ENCODE results near the gene BEAN1.

The BEAN1 gene

DNA sequence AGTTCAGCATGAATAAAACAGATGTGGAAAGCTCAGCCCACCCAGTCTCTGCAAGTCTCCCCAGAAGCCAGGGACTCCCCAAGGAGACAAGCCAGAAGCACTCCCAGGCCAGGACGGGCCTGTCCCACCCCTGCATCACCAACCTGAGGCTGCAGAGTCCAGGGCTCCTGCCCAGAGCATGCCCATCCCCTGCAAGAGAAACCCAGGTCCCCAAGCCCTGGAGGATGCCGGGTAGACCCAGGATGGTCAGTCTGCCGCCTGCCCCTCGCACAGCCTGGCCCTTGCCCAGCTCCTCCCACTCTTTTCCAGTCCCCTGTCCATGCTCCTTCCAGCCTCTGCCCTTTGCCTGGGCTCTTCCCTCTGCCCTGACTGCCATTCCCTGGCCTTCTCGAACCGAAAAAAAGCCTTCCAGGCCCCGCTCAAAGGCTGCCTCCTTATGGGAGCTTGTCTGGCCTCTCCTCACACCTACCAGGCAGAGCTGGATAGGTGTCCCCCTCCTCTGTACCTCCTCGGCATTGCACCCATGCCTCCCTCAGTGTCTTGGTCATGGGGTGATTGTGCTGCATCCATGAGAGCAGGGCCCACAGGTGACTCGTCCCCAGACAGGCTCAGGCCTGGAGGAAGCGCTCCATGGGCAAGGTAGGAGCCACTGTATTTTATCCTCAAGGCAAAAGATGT lies 44.8 kb downstream of the BEAN1 start:
- no peak for DNase-seq

DNA sequence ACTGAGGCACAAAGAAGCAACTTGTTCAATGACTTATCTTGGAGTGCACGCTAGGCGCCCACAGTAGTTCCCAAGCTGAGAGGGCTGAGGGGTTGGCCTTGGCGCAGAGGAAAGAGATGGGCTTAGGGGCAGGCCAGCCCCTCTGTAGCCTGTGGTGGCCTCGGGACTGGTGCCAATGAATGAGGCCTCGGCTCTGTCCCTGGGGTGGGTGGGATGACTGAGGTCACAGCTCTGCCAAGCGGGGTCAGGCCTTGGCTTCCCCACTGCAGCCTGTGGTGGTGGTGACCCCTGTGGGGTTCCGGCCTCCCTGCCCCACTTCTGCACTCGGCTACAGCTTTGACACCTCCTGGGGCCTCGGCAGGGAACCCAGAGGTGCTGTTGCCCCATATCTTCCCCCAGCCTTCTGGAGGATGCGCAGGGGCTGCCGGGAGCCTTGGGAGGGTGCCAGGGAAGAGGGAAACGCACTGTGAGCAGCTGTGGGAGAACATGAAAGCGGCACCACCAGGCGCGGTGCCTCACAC lies 46.0 kb downstream of the BEAN1 start:
- DNase-seq: no peak

DNA sequence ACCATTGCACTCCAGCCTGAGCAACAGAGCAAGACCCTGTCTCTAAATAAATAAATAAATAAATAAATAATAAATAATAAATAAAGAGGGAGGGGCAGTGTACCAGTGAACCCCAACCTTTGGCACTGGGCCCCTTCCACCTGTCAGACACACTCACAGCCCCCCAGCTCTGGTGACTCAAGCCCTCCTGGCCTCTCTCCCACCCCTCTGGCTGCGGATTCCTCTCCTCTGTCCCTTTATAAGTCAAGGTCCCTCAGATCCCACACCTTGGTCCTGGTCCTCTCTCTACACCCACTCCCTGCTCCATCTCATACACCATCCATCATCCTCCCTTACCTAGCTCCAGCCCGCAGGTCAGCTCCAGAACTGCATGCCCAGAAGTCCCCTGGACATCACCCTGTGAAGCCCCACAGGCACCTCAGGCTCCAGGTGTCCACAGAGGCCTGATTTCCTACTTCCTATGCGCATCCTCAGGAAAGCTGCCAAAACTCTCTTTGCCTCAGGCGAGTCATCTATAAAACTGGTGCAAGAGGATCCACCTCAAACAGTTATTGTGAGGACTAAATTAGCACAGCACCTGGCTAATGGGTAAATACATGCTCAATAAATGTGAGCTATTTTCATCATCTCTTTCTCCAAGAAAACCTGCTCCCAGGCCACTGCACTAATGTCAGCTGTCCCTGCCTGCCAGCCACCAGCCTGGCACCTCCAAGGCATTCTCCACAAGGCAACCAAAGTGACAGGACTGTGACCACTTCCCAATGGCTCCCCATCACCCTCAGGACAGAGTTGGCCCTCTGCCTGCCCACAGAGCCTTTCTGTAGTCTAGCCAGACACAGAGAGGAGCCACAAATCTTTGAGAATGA lies 46.8 kb downstream of the BEAN1 start:
- peak; percentile 38 for DNase-seq

DNA sequence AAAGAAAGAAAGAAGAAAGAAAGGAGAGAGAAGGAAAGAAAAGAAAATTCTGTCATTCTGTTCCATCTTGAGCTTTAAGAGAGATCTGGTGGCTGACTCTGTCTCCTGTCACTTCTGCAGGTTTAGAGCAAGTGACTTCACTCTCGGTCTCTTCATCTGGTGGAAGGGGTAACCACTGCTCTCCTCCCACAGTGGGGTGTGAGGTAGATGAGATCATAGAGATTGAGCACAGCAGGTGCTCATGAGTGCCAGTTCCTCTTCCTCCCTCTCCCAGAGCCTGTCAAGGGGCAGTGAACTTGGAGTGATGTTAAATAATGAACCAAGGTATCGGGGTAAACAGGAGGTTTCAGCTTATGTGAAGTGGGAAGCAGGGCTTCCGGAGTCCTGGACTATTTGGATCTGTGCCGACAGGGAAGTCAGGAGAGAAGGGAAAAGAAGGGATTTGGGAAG lies 47.7 kb downstream of the BEAN1 start:
- no peak for DNase-seq

DNA sequence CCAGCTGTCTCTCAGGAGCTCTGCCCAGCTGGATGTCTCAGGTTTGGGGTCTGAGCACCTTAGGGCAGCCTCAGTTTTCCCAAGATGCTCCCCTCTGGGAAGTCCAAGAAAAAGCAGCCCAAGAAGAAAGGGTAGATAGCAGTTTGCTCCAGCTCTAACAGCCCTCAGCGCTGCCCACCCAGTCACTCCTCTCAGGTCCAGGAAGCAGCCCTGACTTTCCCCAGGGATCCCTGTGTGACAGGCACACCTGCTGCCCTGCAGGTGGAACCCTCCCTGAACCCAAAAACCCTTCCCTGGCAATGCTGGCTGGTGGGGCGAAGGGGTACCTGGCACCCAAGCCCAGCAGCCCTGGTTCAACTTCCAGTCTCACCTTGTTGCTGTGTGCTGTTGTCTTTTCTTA lies 48.1 kb downstream of the BEAN1 start:
- DNase-seq: no peak

DNA sequence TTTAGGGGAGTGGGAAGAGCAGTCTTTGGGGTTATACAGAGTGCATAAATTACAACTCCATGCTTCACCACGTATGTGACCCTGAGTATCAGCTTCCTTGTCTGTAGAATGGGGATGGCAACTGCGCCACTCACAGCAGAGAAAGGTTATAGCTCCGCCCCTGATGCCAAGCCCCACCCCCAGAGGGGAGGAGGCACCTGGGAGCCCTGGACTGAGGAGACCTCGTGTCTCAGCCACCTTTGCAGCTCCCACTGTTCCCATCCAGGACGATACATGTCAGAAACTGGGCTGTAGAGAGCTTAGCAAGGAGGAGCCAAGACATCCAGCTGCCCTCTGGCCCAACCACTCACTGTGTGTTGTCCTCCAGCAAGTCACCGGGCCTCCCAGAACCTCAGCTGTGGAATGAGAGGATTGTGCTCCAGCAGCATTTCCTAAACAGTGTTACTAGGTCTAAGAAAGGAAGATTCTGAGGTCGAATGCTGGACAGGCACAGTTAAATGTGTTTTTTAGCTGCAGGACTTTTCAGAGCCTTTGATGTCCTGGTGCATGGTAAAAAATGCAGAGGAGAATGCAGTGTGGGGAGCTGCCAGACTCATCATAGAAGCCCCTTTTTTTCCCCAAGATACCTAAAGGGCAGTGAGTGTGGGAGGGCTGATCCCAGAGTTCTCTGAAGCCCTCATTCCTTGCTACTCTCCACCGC lies 49.4 kb downstream of the BEAN1 start:
- DNase-seq: no peak

DNA sequence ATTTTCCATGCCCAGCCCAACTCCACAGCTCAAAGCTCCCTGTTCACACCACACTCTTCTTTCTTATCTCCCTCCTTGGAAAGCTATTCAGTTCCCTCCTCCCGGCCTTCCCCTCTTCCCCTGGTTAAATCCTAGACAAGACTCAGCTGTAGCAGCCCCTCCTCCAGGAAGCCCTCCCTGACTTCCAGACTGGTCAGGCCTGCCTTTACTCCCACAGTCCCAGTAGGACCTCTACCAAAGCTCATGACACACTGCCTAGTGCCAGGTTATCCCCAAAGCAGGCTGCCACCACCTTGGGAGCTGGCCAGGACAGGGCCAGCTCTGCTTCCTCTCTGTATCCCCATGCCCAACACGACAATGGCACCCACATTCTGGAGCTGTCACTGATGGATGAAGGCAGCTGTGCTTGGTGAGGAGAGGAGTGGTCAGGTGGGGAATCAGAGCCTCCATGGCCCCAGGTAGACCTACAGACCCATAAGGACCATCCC lies 50.0 kb downstream of the BEAN1 start:
- DNase-seq: peak; percentile 45

DNA sequence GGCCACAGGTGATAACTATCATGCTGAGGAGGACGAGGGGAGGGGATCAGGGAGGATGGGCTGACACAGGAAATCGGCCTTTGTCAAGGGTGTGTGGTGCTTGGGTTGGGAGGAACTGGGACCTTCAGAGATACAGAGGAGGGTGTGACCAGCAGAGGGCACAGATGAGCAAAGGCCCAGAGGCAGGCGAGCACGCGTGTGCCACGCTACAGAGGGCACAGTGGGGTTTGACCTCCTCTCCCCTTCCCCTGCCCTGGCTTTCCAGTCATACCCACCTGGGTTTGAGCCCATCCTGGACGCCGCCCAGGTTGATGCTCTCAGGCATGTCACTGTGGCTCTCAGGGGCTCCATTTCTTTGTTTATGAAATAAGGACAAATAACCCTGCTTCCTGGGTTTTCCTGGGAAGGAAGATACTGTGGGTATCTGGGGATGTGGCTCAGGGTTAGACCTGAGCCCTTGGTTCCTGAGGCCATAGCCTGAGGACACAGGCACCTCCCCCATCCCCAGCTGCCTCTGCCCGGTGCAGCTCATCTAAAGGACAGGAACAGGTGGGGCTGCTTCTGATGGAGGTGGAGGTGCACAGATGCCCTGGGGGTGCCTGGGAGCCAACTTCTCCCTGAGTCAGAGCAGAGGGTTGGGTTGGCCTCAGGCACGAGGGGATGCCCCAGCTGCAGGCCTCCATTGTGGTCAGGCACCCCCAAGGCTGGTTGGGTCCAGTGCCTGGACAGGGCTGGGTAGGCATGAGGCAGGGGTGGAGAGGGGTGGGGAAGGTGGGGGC lies 51.8 kb downstream of the BEAN1 start:
- peak; percentile 44 for DNase-seq

DNA sequence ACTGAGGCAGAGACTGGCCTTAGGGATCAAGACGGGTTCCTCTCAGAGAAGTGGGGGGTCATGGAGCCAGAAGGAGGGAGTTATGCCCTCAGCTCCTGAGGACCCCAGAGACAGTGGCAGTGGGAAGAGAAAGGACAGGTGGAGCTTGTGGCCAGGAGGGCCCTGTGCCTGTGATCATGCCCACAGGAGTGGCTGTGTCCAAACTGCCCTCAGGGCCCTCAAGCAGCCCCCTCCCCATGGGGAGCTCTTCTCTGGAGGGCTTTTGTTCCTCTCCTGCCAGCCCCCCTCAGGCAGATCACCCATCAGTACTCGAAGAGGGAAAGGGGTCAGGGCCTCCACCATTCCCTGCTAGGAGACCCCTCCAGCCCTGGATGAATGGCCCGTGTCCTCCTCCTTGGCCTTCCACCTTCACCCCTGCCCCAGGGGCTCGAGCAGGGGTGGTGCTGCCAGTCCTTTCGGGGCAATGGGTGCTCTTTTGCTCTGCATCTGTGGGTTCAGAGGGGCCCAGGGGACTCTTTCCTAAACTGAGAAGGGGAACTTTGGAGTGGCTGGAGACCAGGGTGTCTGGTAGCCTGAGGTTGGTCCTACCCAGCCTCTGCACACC lies 52.7 kb downstream of the BEAN1 start:
- no peak for DNase-seq

DNA sequence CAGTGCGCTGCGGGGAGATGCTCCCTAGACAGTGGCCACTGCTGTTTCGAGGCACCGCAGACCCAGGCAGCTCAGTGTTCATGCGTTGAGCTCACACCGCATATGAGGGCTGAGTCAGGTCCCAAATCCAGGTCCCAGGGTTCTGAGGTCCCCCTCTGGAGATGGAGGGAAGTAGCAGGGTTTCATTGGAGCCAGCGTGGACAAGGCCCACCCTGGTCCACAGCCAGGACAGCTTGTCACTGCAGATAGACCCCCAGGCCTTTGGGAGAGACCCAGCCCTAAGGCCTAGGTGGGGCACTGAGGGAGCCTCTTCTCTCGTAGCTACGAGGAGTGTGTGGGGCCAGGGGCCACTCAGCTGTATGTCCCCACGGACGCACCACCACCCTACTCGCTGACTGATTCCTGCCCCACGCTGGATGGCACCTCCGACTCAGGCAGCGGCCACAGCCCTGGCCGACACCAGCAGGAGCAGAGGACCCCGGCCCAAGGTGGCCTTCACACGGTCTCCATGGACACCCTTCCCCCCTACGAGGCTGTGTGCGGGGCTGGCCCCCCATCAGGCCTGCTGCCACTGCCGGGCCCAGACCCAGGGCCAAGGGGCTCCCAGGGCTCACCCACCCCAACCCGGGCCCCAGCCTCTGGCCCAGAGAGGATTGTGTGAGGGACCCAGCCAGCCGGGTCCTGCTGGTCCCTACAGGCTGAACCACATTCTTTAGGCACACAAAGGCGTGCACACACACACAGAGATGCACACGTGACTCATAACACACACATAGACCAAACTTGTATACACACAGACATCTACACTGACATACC lies 53.4 kb downstream of the BEAN1 start:
- no peak for DNase-seq

DNA sequence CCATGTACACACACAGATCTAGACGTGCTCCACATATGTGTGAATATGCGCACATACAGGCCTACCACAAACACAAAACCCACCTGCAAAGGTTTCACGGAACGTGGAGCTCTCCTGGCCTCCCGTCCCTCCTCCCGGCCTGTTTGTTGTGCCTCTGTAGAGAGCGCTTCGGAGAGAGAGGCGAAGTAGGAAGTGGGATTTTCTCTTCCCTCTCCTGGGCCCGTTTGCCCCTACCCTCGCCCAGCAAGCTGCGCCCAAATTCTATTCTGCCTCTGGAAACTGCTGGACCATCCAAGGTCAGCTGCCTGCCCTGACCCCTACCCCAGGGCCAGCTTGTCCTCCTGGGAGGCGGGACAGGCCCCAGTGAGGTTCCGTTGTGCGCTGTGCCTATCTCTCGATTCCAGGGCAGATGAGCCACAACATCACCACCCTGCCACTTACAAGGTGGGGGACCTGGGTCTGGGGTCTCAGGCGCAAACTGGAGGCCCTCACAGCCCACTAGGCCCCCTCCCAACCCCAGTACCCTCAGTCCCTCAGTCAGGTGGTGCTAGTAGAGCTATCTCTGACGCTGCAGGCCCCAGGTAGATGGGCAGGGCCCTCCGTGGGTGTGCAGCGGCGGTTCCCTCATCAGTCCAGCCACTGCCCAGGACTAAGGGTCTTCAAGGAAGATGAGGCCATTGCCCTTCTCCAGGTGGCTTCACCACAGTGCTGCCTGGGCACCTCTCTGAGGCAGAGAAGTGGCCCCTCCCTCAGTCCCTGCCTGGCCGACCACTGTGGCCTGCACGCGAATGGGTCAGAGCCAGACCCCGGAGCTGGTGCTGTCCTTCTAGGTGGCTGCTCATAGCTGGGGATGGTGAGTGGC lies 54.2 kb downstream of the BEAN1 start:
- no peak for DNase-seq

DNA sequence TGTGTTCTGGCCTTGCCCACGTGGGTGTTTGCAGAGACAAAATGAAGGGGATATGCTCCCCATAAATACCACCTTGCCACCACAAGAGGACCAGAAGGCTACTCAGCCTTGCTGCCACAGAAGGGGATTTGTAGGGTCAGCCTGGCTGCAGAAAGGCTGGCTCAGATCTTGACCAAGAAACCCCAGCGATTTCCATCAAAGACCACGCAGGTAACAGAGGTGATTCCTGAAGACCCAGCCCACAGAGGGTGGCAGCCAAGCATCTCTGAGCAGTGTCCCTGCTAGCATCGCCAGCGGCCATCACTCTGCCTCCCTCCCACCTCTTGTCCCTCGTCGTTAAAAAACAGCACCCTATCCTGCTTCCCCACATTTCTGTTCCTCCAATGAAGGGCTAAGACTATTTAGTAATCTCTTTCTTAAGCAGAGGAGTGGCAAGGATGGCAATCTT lies 54.9 kb downstream of the BEAN1 start:
- DNase-seq: no peak

DNA sequence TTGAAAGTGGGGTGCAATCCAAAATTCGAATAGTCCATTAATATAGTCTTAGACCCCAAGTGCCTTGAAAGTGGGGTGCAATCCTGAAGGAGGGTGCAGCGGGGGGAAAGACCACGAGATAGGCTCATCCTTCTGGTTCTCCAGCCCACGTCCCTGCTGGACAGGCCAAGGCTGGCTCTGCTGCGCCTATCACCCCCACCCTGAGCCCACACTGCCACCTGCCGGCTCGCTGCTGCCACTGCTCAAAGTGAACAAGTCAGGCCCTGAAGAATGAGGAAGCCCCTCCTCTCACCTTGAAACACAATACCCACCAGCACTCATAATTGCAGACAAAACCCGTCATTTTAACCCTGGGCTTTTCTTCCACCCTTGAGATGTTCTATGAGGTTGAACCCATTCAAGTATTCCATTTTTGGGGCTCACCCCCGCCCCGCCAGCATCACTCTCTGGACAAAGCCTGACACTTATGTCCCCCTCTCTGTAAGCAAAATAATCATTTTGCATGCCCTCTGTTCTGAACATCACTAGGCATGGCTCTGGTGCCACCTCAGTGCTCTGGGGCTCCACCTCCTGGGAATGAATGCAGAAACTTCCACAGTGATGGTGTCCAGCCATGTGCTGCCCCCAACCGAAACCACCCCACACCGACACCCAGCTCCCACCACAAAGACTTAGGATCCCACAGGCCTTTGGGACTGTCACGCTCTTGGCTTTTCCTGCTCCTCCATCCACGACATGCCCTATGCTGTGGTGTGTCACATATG lies 56.8 kb downstream of the BEAN1 start:
- DNase-seq: peak; percentile 59

DNA sequence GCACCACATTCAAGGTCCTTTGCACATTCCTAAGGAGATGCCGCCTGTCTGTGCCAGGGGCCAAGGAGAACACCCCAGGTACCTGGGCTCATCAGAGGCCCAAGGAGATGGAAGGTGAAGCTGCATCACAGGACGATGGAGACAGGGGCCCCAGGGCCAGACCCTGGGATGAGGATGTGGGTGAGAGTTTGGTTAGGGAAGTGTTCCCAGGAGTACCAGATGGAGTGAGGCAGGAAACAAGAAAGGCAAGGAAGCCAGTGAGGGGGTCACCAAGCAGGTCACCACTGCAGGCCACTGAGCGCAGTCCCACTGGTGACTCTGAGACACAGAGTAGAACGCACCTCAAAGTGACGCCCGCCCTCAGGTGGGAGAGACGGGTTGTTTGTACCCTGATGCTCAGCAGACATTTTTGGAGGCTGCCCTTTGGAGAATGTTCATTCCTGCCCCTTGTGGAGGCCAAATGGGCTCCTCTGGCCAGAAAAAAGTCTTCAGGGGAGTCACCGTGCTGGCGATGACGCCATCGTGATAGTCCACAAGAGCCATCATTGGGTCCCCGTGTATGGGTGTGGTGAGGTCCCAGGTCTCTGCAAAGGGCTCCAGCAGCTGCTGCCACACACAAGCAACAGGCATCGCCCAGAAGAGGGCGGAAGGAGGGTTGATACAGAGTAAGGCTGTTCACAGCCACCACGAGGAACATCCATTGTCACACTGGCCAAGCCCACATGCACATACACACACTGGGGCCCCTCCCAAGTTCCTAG lies 57.5 kb downstream of the BEAN1 start:
- no peak for DNase-seq

DNA sequence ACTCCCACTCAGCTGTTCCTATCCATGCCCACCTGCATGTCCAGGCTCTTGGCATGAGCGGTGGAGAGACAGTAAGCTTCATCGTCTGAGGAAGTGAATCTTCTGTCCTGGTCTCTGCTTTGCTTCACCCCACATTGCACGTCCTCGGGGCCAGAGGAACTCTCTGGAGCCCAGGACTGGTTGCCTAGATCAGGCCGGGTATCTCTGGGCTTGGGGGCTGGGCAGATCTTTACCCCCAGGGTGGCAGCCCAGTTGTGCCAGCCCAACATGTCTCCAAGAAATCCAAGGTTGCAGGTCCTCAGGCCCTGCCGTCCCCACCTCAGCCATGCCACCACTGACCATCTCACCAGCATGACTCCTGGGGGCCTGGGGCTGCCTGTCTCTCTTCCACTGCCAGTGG lies 58.3 kb downstream of the BEAN1 start:
- no peak for DNase-seq

DNA sequence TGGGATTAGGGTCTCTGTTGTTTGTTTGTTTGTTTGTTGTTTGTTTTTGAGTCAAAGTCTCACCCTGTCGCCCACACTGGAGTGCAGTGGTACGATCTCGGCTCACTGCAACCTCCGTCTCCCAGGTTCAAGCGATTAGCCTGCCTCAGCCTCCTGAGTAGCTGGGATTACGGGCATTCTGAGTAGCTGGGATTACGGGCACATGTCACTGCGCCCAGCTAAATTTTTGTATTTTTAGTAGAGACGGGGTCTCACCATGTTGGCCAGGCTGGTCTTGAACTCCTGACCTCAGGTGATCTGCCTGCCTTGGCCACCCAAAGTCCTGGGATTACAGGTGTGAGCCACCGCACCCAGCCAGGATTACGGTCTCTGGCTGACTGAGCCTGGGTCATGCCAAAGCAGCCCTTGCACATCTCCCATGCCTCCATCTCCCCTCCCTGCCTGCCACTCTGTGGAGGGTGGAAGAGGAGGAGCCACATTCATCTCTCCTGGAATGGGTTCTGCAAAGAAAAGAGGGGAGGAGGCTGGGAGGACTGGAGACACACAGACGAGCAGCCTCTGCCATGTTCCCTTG lies 59.2 kb downstream of the BEAN1 start:
- no peak for DNase-seq

DNA sequence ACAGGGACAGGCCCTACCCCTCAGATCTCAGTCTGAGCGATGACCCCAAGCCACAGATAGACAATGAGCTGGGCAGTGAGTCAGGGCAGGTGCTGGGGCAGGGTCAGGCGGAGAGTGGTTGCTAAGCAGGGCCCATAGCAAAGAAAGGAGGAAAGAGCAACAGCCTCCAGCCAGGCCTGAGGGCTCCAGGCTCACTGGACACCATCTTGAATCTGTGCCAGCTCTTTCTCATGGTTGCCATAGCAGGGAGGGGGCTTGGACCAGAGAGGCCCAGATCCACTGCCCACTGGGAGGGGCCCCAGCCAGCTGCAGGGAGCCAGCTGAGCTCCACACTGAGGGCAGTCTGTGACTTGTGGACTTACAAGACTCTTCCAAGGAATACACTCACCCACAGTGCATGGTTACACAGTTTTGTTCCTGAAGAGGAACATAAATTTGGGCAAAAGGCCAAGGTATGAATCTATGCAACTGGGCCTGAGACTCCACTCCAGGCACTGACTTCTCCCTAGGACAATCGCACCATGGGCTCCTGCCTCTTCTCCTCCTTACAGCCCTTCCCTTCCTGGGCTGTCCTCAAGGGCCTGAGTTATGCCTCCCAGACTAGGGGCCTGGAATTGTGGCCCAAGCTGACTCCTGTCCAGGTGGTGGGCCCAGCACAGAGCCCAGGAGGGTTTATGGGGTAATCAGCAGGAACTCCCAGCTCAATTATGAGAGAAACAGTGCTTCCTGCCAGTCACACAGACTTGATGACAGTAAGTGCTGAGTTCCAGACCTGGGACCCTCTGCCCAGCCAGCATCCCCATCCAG lies 59.9 kb downstream of the BEAN1 start:
- DNase-seq: peak; percentile 73
